NB4 (cell line): ENCODE results near the gene TMEM198.

Experiments
- MYC ChIP-seq: IDR thresholded peaks from 2 replicates; pipeline ENCODE4 v1.6.1; 2011; ENCODE audit warnings: low read depth, low read length
- POLR2A ChIP-seq: IDR thresholded peaks from 2 replicates; pipeline ENCODE4 v1.6.1; 2011; ENCODE audit warnings: mild to moderate bottlenecking; ENCODE audit not compliant: insufficient read length; ENCODE audit errors: extremely low read depth
- TF ChIP-seq, protein P1 (sequence below): IDR thresholded peaks from one replicate; pipeline ENCODE4 v1.5.1; 2012; ENCODE audit warnings: low read depth, low read length
- TF ChIP-seq, protein P2 (sequence below): IDR thresholded peaks from 2 replicates; pipeline ENCODE4 v1.6.1; 2011; ENCODE audit warnings: low read depth, low read length

DNA sequence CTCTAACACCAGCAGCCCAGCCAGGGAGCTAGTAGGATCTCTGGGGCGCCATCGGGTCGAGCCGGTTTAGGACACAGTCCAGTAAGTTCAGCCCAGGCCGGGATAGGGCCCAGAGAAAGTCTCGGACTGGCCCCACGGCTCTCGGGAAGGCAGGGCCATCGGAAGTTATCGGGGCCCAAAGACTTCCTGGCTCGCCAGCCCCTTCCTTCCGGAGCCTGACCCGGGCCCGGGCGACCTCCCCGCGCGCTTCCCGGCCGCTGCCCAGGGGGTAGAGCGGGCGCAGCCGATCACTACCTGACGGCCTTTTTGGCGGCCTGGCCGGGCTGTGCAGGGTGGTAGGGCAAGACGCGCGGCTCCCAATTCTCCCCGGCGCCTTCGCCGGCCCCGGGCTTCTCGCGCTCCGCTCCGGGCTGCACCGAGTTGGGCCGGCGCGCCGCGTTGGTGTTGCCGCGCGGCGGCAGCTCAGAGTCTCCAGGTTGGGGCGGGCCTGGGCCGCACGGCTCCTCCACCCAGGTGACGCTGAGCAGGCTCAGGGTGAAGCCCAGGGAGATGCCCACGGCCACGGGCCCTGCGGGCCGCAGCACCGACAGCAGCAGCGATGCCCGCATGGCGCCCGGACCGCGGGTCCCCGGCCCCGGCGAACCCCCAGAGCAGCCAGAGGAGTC is 765 bp upstream of the TMEM198 start:
- TF ChIP-seq, protein P1, sequence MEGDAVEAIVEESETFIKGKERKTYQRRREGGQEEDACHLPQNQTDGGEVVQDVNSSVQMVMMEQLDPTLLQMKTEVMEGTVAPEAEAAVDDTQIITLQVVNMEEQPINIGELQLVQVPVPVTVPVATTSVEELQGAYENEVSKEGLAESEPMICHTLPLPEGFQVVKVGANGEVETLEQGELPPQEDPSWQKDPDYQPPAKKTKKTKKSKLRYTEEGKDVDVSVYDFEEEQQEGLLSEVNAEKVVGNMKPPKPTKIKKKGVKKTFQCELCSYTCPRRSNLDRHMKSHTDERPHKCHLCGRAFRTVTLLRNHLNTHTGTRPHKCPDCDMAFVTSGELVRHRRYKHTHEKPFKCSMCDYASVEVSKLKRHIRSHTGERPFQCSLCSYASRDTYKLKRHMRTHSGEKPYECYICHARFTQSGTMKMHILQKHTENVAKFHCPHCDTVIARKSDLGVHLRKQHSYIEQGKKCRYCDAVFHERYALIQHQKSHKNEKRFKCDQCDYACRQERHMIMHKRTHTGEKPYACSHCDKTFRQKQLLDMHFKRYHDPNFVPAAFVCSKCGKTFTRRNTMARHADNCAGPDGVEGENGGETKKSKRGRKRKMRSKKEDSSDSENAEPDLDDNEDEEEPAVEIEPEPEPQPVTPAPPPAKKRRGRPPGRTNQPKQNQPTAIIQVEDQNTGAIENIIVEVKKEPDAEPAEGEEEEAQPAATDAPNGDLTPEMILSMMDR = no peak
- TF ChIP-seq POLR2A (no peak), MYC (no peak)
- TF ChIP-seq, protein P2, sequence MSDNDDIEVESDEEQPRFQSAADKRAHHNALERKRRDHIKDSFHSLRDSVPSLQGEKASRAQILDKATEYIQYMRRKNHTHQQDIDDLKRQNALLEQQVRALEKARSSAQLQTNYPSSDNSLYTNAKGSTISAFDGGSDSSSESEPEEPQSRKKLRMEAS = no peak; the same call in 1 of the 2 replicates
